Mesenteric fat pad (tissue), 1 donor: ENCODE measurements around the gene GPR137B. TPM values are rescaled to one million over a fixed set of nuclear protein-coding genes. Genes with fewer than 3 reads are reported as not detected.

Source experiments
- DNase-seq: peaks from one replicate; pipeline ENCODE4 v3.0.0-alpha.2; 2020; ENCODE audit warnings: low spot score
- total RNA-seq: library from RNA; stranded (reverse); fragmentation: NEBNext Ultra II Directional; extraction: Animal tissue kit (Norgen Biotek cat#: 25700); gene quantifications from one replicate; pipeline ENCODE4 v1.2.1, GENCODE V29; 2021
- donor health status: DM: yes; HTN: yes; CAD: no.

GPR137B gene
- total RNA-seq, 1 donor from 2014 or later: 32.9 TPM

GRCh38 chr1:236113324-236114032 is 28.9 kb upstream of the GPR137B start:
- no peak for DNase-seq

DNA sequence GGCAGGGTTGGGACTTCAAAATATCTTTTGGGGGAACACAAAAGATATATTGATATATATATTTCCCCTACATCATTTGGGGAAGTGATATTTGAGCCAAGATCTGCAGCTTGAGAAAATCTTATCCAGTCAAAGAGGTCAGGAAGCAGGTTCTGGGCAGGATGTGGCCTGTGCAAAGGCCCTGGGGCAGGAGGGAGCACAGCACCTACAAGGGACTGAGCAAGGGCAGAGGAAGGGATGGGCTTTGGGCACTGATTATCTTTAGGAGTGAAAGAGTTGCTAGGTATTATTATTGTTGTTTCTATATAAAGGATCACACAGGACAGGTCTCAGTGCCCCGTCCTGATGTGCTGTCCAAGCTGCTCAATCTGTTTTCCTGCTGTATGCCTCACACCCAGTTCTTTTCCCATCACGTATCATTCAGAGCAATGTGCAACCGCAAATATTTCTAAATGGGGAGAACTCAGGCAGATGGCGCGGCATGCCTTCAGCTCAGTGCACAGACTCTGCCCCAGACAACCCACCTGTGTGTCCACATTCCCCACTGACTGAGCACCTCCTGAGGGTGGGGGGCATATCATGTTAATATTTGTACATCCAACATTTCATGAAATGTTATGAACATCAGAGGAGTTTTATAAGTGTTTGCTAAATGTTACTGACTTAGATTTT is 28.1 kb upstream of the GPR137B start:
- DNase-seq: peak; percentile 71

GRCh38 chr1:236117710-236118109 is 24.6 kb upstream of the GPR137B start:
- peak; percentile 30 for DNase-seq

DNA sequence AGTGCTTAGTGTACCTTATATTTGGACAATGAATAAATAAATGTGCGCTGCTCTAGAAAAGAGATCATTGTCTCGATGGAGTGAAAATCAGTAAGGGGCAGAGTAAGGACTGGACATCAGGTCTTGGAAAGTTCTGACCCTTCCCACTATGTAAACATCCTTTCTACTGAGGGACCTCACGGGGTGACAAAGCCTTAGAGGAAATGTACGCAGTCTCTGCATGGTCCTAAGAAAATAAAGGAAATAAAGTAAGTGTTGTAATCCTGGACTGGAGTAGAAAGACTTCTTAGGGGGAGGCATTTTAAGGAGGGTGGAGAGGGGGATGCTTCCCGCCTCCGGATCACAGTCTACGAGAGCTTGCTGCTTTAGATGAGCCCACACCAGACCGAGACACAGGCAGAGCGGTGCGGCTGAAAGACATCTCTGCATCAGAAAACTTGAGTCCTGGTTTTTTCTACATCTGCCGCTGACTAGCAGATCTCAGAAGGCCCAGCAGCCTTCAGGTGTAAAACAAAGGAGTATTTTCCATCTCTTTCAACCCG is 22.3 kb upstream of the GPR137B start:
- DNase-seq: peak; percentile 57

- DNase-seq: peak; percentile 33
Measured at GRCh38 chr1:236120721-236121153, 21.6 kb upstream of the GPR137B start.

GRCh38 chr1:236122176-236122575 is 20.2 kb upstream of the GPR137B start:
- DNase-seq: no peak

DNA sequence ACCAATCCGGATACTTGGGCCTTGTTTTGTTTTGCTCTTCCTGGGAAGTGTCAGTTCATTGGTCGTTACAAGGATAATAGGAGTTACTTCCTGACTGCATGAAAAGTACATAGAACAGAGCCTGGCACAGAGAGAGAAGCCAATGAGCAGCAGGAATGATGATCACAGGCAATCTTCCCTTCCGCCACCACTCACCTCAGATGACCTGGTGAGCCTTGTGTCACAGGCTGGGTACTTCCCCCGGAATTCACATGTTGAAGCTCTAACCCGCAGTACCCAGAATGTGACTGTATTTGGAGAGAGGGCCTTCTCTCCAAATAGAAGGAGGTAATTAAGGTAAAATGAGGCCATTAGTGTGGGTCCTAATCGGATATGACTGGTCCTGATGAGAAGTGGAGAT is 18.8 kb upstream of the GPR137B start:
- DNase-seq: no peak

DNA sequence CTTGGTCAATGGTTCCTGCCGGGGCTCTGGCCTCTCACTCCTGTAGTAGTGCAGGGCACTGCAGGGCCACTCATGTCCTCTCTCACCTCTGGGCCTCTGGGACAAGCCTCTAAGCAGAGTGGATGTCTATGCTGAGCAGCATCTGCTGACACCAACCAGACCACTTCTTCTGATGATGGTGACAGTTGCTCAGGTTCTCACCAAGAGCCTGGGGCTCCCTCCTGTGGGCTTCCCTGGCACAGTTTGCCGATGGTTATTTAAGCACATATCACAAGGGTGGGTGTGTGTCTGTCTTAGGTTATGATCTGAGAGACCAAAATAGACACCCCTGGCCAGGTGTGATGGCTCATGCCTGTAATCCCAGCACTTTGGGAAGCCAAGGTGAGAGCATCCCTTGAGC is 17.4 kb upstream of the GPR137B start:
- no peak for DNase-seq

- no peak for DNase-seq
Measured at GRCh38 chr1:236127045-236127444, 15.3 kb upstream of the GPR137B start.

DNA sequence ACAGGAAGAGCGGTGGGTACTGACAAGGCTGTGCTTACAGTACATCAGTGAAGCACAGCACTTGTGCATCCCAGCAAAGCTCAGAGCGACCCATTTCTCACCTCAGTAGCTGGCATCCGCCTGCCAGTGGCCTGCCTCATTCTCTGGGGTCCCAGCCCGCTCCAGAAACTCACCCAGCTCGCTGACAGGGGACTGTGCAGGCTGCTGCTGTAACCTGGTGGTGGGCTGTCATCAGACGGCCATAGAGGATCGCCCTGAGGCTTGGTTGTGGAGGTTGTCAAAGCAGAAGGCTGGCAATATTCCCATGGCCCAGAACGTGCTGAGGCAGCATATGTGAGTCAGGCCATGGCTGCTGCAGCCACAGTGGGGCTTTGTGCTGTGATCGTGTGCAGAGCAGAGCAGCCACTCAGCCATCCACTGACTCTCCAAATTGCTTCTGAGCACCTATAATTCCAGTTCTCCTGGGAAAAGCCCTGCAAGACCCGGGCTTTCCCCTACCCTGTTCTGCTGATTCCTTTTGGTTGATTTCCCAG is 13.6 kb upstream of the GPR137B start:
- DNase-seq: no peak

- DNase-seq: no peak
Measured at GRCh38 chr1:236129306-236129705, 13.0 kb upstream of the GPR137B start.

- DNase-seq: no peak
Measured at GRCh38 chr1:236130372-236130771, 12.0 kb upstream of the GPR137B start.

- DNase-seq: no peak
Measured at GRCh38 chr1:236131916-236132315, 10.4 kb upstream of the GPR137B start.

GRCh38 chr1:236132420-236133046 is 9.8 kb upstream of the GPR137B start:
- no peak for DNase-seq

GRCh38 chr1:236133339-236133738 is 9.0 kb upstream of the GPR137B start:
- no peak for DNase-seq

- DNase-seq: no peak
Measured at GRCh38 chr1:236133802-236134201, 8.5 kb upstream of the GPR137B start.

DNA sequence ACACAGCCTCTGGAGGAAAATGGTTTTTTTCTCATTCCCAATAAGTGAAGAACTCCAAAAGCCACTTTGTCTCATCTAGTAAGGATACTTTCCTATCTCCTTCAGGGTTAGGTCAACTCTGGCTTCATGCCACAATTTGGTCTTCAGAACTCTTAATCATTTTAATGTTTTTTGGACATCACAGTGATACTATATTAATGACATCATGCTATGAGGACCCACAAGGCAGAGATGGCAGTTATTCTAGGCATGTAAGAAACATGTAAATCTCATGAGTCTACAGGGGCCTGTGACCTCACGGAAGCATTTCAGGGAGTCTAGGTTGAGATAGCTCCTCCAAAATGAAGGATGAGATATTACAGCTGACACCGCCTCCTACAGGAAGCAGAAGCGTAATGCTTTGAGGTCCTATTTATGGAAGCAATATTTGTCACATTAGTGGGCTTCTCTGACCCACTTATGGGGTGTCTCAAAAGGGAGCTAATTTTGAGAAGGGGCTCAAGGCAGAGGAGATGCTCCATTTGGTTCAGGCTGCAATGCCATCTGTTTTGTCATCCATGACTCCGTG is 5.0 kb upstream of the GPR137B start:
- DNase-seq: no peak

DNA sequence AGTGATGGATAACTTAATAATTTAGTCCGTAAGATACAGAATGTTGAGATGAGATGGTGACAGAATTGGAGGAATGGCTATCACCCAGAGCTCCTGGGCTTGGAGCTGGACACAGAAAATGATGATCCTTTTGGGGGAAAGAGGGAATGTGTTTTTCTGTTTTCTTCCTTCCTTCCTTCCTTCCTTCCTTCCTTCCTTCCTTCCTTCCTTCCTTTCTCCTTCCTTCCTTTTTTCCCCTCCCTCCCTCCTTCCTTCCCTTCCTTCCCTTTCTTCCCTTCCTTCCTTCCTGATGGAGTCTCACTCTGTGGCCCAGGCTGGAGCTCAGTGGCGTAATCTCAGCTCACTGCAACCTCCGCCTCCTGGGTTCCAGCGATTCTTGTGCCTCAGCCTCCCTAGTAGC is 2.8 kb upstream of the GPR137B start:
- DNase-seq: no peak

- no peak for DNase-seq
Measured at GRCh38 chr1:236140705-236141446, 1.5 kb upstream of the GPR137B start.

DNA sequence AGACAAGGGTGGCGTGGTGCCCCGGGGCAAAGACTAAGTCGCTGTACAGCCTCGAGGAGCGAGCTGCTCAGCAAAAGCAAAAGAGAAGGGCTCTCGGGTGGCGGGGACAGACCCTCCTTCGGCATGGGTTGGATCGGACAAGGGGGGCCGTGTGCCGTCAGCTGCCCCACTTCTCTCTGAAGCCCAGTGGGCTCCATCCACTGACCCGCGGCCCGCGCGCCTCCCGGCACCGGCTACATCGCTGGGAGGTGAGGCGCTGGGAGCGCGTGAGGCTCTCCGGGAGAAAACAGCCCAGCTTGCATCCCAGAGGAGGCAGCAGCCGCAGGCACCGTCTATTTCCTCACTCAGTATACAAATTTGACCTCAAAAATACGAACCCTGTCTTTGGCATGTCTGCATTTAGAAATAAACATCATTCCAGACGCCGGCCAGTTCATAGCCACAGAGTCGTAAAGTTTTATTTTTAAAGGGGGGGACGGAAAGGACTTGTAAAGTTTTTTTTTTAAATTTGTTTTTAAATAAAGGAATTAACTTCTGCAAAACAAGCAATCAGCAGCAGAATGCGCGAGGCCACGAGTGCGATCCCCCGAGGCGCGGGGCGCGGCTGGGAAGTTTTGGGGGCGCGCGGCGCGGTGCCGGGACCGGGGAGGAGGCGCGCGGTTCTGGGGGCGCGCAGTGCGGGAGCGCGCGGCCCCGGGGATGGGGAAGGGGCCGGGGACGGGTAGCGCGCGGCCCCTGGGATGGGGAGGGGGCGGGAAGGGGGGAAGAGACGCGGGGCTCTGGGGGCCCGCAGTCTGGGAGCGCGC is 689 bp upstream of the GPR137B start:
- DNase-seq: no peak
